C4-2B (cell line): ENCODE data around the gene LYPD5.

Experiments used
- CTCF ChIP-seq: fragments of 450-650 bp; conservative IDR thresholded peaks from 2 replicates; pipeline ENCODE4 v1.5.1; 2017; ENCODE audit warnings: mild to moderate bottlenecking
- ZFX ChIP-seq: fragments of 450-650 bp; IDR thresholded peaks from 2 replicates; pipeline ENCODE4 v1.6.1; 2017

- no peak for TF ChIP-seq CTCF
- TF ChIP-seq ZFX, result no peak
Observed at GRCh38 chr19:43768273-43769050, 33.8 kb downstream of the LYPD5 start.
